Gastroesophageal sphincter (tissue), 3 donors: ENCODE data around the gene PRICKLE1.

Source experiments
- CTCF ChIP-seq, 4 experiments: fragments of 200-600 bp in 2 of 4; fragments of 450-650 bp in 2 of 4; sonication (generic) in 1 of 4; IDR thresholded peaks; one replicate each; pipeline ENCODE4 v1.5.1; 2017 to 2019; ENCODE audit warnings: antibody characterized with exemption in 4 of 4, mild to moderate bottlenecking in 2 of 4, moderate library complexity in 2 of 4
- POLR2AphosphoS5 ChIP-seq: sonication (generic); formaldehyde crosslinking; IDR thresholded peaks from one replicate; pipeline ENCODE4 v1.6.1; 2017; ENCODE audit warnings: antibody characterized with exemption

GRCh38 chr12:42583016-42583415, 6.5 kb downstream of the PRICKLE1 start:
- TF ChIP-seq POLR2AphosphoS5: no peak
- no peak for TF ChIP-seq CTCF (IDR thresholded peaks at IDR 0.05)
